T-helper 2 cell treated with Interferon-gamma antibody and Interleukin-4, amounts not matched to agents 100 ng/mL and 5 ng/mL, for 36 hours (primary cell): Measurements from ENCODE around the gene SRD5A1. TPM values are rescaled to one million over a fixed set of nuclear protein-coding genes. Genes with fewer than 3 reads are reported as not detected.

Experiments
- intact Hi-C: fragments of 100-400 bp; cut with micrococcal nuclease; formaldehyde crosslinking; loops from one replicate; pipeline ENCODE4 v1.15.1; 2023
- total RNA-seq: library from RNA; stranded (reverse); gene quantifications from 2 replicates; pipeline ENCODE4 v1.2.3, GENCODE V29; 2022

Gene SRD5A1
- total RNA-seq, 1 donor from 2014 or later = 13.9 TPM

DNA sequence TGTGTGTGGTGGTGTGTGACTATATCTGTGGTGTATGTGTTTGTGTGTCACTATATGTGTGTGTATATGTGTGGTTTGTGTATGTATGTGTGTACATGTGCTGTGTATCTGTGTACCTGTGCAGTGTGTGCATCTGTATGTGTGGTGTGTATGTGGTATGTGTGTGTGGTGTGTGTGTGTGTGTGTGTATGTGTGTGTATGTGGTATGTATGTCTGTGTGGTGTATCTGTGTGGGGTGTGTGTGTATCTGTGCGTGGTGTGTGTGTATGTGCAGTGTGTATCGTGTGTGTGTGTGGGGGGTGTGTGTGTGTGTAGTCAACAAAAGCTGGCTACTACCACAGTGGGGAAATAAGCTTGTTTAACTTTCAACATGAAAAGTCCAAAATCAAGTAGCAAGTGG lies 48.4 kb downstream of the SRD5A1 start:
- intact Hi-C loops = no loop called here

DNA sequence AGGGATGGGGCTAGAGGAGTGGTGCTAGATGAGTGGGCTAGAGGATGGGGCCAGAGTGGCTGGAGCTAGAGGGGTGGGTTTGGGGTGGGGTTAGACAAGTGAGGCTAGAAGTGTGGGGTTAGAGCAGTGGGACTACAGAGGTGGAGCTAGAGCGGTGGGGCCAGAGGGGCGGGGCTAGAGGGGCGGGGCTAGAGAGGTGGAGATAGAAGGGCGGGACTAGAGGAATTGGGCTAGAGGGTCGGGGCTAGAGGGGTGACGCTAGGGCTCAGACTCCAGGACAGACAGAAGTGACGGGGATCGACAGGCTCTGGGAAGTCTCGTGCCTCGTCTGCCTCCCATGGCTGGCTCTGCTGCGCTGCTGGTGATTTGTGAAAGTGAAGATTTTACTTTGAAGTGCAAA lies 49.0 kb downstream of the SRD5A1 start:
- intact Hi-C loops = no loop called here

DNA sequence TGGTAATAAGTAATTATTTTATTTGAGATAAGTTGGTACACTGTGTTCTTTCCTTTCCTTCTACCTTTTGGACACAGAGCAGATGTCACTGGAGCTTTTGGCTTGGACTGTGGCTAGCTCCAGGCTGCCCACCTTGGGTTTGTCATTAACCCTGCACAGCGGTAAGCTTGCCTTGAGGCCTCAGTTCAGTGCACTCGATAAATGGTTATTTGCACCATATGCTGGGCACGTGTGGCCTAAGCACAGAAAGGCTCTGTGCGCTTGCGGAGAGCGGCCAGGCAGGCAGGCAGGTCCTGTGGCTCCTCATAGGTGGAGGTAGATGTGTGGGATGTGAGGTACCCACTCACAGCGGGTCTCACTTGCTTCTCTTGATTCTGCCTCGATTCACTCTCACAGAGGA lies 50.0 kb downstream of the SRD5A1 start:
- intact Hi-C loops = no loop called here

DNA sequence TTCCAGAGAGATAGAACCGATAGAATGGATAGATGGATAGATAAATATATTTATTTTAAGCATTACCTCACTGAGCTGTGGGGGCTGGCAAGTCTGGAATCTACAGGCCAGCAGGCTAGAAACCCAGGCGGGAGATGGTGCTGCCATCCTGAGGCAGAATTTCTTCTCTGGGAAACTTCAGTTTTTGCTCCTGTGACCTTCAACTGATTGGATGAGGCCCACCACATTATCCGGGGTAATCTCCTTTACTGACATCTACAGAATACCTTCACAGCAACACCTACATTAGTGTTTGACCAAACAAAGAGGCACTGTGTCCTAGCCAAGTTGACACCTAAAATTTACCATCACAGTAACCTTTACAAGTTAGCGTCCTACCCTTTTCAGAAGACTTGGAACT lies 50.8 kb downstream of the SRD5A1 start:
- intact Hi-C loops = no loop called here

DNA sequence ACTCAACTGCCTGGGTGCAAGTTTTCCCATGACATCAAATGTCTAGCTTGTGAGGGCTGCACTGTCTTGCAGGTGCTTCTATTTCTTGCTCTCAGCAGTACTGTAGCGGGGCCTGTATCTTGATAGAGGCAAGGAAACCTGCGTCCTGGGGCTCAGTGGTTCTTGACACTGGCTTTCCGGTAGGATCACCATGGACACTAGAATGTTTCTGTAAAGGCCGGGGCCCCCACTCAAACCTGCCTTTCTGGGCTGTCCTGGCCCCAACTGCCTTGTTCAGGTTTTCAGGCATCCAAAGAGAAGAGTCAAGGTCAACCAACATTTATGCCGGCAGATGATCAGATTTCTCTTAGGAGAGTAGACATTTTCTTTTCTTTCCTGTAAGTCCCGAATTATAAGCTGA lies 53.3 kb downstream of the SRD5A1 start:
- intact Hi-C loops = loop anchor here (5.0 kb wide), 1 partner anchor 44 kb away; no protein-coding TSS in a partner anchor

DNA sequence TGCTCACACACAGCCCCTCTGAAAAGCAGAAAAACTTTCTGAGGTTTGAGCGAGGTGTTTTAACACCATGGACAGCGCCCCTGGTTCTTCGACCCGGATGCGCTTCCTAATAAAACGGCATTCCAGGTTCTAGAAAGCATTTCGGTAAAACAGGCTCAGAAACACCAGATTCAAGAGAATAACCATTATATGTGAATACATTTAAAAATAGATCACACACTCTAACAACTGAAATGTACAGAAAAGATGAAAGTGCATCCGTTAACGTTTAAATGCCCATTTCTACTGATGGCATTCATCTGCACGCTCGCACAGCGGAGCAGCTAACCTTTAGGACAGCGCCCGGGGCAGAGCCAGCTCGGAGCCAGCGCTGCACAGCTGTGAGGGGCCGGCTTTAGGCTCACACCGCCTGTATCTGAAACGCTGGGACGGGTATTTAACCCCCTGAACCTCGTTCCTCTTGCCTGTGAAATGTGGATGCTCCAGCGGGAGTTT lies 53.7 kb downstream of the SRD5A1 start:
- intact Hi-C loops = loop anchor here (5.0 kb wide), 1 partner anchor 45 kb away; no protein-coding TSS in a partner anchor

DNA sequence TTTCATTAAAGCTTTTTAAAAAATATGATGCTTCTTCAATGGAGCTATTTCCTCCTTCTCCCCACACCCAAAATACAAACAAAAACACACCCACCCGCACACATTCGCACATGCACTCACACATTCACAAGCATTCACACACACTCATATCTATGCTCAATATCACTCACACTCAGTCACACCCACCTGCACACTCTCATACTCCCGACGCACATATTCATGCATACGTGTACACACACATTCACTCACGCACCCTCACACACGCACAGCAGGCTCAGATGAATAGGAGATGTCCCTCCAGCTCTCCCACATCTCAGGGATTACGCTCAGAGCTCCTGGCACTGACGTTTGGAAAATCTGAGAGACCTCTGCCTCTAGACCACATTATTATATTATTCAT lies 54.3 kb downstream of the SRD5A1 start:
- intact Hi-C loops = loop anchor here (5.0 kb wide), 1 partner anchor 45 kb away; no protein-coding TSS in a partner anchor

DNA sequence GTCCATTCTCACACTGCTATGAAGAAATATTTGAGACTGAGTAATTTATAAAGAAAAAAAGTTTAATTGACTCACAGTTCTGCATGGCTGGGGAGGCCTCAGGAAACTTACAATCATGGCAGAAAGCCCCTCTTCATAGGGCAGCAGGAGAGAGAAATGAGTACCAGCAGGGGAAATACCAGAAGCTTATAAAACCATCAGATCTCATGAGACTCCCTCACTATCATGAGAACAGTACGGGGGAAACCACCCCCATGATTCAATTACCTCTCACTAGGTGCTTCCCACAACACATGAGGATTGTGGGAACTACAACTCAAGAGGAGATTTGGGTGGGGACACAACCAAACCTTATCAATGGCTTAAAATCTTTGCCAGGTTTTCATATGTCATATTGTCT lies 59.7 kb downstream of the SRD5A1 start:
- intact Hi-C loops = no loop called here

DNA sequence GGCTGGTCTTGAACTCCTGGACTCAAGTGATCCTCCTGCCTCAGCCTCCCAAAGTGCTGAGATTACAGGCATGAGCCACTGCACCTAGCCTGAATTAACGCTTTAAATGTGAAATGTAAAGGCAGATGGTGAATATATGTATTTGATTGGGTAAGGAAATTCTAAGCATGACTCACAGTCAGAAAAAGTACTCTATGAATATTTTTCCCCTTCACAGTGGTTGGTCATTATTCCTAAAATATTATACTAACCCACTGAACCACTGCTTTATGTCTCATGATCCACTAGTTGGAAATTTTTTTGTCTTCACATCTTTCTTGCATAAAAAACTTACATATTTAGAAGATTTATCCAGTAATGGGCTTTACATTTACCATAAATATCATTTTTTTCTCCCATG lies 65.5 kb downstream of the SRD5A1 start:
- intact Hi-C loops = no loop called here

DNA sequence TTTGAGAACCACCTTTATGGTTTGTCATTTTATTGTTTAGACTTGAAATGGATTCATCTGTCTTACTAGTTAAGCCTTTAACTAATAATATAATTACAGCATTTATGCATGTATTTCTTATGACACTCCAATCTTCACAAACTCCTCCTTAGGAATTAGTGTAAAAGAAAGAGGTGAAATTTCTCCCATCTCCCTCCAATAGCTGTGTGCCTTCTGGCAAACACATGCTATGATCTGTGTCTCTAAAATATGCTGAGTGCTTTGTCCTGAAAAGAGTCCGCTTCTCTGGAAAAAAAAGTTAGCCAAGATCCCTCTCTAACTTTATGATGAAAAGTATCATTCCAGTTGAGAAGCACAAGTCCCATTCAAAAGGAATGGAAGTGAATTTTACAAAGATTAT lies 66.1 kb downstream of the SRD5A1 start:
- intact Hi-C loops = no loop called here

DNA sequence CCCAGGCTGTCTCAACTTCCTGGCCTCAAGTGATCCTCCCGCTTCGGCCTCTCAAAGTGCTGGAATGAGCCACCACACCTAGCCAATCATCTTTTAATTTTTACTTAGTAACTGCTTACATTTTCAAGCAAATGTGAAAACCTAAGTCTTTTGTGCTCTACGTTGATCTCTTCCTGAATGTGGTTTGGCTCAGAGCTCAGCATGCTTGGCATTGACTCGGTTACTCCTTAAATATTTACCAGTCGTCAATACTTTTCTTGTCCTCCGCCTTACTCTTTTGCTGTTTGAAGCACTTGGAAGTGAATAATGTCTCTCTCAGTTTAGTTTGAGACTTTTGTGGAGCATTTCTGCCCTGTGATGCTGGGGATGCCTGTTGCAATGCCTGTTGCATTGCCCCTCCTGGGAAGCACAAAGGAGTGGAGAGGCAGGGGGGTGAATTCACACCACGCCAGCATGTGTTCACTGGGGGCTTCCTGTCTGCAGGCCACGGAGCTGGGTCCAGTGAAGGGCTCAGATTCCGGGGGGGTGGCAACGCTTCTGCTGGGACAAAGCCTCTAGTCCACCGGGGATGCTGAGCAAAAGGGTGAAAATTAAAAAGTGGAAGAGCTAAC lies 66.9 kb downstream of the SRD5A1 start:
- intact Hi-C loops = no loop called here

DNA sequence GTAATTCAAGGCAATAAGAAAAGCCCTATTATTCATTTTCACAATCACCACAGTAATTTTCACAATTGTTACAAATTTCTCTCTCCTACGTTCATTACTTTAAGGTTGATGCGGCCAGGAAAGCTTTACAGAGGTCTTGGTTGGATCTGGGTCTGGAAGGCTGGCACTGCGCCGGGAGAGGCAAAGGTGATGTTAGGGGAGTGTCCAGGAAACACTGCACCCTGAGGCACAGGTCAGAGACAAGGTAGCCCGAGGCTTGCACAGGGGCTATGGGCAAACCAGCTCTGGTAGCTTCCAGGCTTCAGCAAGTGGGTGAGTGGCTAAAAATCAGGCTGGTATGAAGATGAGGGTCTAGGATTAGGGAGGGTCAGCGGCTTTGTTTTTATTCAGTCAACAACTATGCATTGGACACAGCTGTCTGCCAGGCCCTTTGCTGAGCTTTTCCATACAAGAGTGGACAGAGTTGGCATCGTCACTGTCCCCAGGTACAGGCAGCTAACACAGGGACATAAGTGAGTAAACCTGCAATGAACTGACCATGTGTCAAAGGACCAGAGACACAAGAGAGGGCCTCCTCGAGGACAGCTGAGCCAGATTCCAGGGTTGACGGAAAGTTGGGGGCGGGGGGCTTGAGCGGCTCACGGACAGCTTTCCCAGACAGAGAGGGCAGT lies 67.6 kb downstream of the SRD5A1 start:
- intact Hi-C loops = no loop called here

DNA sequence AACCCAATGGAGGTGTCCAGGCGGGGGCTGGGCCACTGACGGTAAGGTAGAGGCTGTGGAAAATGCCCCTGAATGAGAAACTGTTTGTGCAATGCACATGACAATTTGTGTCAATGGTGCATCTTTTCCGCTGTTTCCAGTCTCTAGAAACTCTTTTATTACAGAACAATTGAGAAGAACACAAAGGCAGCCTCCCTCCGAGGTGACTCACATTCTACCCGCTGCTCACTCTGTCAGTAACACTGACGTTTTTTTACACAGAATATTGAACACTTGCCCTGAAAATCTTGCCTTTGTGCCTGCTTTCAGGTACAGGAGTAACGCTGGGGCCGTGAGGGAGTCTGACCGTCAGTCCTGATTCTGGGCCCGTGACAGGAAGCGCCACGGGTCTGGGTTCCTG lies 68.3 kb downstream of the SRD5A1 start:
- intact Hi-C loops = no loop called here

DNA sequence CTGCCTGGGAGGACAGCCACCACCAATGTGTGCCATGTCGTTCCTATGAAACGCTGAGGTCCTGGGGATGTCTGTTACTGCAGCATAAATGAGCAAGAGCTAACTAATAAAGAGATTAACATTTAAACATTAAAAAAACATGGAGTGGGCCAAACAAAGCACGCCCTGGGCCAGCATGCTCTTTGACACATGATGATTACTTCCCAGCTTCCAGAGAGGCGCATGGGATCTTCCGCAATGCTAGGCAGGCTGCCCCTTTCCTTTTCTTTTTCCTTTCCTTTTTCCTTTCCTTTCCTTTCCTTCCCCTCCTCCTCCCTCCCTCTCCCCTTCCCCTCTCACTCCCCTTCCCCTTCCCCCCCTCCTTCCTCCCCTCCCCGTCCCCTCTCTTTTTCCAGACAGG lies 69.4 kb downstream of the SRD5A1 start:
- intact Hi-C loops = no loop called here

DNA sequence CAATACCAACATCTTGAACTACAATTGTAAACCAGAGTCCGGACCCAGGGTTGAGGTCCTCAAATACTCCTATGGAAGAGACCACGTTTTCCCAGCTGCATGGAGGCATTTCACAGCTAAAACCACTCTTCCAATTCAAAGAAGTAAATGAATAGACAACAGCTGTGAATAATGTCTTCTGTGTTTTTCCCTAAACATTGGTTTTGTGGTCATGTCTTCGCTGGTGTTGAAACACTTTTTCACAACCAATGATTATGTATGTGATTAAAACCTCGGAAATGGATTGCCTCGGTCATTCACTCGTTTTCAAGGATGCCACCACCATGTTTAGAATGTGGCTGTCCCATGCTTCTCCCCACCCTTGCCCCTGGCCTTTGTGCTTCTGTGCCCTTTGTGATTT lies 70.6 kb downstream of the SRD5A1 start:
- intact Hi-C loops = no loop called here

DNA sequence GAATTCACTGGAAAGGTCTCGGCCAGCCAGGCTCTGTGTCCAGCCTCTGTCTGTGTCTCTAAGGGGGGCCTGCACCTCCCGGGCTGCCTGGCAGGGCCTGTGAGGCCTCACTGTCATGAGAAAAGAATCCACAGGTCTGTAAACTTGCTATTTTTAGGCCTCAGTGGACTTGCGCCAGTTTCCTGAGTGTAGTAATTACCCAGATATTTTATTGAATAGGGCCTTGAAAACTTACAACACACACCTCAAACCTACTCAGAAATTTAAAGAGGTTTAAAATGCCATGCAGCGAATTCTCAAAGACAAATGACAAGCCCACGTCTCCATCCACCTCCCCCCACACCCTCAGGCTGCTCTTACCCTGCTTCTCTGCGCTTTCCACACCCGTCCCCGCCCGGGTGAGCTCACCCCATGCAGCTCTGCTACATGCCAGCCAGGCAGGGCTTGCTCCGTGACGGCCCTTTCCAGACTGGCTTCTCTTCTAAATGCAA lies 71.2 kb downstream of the SRD5A1 start:
- intact Hi-C loops = no loop called here

DNA sequence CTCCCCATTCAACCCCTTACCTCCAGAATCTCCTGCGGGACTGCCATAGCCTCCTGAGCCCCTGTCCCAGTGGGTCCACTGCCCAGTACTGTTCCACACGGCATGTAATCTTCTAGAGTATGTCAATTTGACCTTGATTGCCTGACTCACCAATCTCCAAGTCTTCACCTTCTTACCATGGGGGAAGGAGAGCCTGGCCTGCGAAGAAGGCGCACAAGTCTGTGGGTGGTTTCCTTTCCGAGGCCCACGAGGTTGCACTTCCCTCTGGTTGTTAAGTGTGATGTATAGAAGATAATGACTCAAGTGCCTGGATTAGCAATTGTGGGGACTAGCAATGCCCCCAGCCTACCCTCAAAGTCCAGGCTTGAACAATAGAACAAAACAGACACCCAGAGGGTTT lies 71.8 kb downstream of the SRD5A1 start:
- intact Hi-C loops = no loop called here

DNA sequence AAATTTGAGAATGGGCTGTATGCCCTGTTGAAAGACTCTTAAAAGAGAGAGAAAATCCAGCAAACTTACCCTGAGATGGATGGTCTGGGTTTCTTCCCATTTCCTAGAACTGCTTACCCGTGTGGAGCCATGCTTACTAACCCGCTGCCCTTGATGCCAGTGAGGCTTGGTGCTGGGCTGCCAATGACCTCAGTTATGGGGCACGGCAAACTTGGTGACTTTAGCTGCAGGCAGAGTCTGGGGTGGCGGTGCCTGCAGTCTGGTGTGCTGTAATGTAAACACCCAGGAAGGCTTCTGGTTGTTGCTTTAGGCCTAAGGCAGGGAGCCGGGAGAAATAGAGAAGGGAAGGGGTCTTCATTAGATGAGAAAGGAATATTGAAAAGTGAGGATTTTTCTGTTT lies 72.7 kb downstream of the SRD5A1 start:
- intact Hi-C loops = no loop called here

DNA sequence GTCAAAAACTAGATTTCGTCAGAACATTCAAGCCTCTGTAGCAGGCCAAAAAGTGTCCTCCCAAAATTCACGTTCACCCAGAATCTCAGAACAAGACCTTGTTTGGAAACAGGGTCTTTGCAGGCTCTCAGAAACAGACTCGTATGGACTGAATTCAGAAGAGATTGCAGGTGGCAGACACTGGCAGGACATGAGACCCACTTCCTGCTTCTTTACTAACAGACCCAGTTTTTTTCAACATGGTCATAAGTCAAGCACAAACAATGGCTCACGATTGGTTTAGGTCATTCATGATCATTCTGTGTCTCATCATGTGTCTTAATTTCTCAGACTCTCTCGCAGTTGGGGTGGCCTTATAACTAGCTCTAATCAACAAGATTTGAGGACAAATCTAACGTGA lies 74.6 kb downstream of the SRD5A1 start:
- intact Hi-C loops = no loop called here

DNA sequence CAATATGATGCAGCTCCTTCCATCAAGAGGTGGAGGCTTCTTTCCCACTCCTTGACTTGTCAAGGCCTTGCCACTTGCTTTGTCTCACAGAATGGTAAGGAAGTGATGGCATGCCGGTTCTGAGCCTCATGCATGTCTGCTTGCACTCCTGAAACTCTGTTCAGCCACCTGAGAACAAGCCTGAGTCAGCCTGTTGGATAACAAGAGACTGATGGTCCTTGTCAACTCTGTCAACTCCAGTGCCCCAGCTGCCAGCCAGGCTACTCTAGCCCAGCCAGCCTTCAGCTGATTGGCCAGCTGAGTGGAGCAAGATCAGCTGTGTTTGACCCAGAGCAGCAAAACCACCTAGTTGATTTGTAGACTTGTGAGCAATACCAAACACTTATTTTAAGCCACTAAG lies 75.6 kb downstream of the SRD5A1 start:
- intact Hi-C loops = no loop called here

DNA sequence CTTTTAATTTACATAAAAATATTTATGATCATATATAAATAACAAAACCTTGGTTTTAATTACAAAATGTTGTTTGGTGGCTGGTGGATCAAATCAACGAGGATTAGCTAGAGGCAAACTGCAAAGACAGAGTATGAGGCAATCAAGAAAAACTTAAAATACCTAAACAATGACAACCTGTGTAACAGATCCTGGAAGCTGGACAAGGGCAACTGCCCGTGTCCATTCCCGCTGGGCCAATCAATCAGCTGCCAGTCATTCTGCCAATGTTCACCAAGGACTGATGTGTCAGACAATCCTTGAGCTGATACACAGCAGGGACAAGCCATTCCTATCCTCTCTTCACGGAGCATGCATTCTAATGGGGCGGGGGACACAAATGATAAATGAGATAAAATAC lies 76.8 kb downstream of the SRD5A1 start:
- intact Hi-C loops = loop anchor here (5.0 to 10.0 kb wide), 2 partner anchors 215 to 1218 kb away; no protein-coding TSS in a partner anchor

DNA sequence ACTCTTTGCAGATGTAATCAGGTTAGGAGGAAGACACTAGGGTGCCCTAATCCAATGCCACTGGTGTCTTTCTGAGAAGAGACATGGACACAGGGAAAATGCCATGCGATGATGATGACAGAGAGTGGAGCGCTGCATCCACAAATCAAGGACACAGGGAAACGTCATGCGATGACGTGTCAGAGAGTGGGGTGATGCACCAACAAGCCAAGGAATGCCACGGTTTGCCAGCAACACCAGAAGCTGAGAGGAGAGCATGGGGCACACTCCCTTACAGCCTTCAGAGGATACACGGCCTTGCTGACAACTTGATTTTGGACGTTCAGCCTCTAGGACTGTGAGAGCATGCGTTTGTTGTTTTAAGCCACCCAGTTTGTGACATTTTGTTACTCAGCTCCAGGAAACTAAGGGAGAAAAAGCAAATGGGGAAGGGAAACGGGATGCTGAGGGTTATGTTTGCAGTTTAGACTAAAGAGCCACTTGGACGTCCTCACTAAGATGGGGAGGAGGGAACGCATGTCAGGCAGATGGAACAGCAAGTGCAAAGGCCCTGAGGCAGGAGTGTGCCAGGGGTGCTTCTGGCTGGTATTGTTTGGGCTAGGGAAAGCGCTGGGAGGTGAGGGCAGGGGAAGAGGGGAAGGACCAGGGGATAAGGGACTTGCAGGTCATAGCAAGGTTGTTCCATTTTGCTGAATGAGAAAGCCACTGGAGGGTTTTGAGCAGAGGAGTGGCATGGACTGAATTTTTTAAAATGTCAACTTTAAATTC lies 77.5 kb downstream of the SRD5A1 start:
- intact Hi-C loops = loop anchor here (5.0 to 10.0 kb wide), 2 partner anchors 216 to 1218 kb away; no protein-coding TSS in a partner anchor
